Medulla oblongata (tissue), 1 donor: ENCODE results near the gene OXLD1.
"Not testable (repeated sequence)": the region's sequence is repeated elsewhere in the genome, so short reads cannot be mapped to it uniquely, and the experiment has no call there.

Source experiments
- DNase-seq: peaks from one replicate; pipeline ENCODE4 v3.0.0-alpha.2; 2015; ENCODE audit errors: extremely low spot score

OXLD1 gene

DNA sequence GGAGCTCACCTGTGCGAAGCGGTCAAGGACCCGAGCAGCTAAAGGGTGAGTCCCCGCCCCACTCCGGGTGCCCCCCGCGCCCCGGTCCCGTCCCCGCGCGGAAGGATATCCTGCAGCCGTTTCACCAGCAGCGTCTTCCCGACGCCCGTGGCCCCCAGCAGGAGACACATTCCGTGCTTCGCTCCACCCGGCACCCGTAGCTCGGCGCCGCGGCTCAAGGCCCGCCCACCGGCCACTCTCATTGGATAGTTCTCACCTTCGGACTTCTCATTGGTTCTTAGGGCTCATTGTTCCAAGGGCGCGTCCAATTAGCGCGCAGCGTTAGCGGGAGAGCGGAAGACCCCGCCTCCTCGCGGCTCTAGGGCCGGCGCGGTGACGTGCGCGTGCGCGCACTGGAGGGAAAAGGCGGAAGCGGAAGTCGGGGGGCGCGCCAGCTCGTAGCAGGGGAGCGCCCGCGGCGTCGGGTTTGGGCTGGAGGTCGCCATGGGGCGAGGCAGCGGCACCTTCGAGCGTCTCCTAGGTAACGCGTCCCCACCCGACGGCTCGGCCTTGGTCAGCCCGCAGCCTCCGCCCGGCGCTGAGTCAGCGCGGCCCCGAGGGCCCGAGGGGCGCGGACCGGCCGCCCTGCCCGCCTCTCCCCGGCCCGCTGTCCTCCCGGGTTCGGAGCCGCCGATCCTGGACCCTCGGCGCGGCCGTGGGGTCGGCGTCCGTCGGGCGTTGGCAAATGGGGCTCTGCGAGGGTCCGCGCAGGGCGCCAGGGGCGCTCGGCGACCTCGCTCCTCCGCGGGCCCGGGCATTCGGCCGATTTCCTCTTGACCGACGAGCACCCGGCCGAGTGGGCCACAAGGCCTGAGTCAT is 17.4 kb upstream of the OXLD1 start, which contains the start of the genes ARL16 and HGS:
Gene ARL16 (minus strand): TSS at position 214 of the 858 bp plus-strand sequence. CDS start 44 bp downstream, at position 170.
Gene HGS (plus strand): TSS at position 428 of the 858 bp plus-strand sequence. CDS start 56 bp downstream, at position 484.
- DNase-seq: peak; percentile 99

DNA sequence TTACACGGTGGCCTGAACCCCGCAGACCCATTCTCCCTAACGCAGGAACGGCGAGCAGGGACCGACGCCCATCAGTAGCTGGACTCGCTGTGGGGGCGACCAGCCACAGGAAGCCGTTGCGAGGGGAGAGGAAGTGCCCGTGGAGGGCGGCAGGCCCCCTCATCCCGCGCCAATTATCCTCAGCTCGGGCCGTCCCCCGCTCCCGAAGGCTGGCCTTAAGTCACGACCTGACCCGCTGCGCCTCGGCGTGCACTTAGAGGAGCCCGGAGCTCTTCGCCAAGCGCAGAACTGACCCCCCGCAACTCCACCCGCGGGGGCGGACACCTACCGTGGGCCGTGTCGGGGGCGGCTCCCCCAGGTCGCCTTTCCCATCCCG is 16.8 kb upstream of the OXLD1 start:
- DNase-seq: no peak

DNA sequence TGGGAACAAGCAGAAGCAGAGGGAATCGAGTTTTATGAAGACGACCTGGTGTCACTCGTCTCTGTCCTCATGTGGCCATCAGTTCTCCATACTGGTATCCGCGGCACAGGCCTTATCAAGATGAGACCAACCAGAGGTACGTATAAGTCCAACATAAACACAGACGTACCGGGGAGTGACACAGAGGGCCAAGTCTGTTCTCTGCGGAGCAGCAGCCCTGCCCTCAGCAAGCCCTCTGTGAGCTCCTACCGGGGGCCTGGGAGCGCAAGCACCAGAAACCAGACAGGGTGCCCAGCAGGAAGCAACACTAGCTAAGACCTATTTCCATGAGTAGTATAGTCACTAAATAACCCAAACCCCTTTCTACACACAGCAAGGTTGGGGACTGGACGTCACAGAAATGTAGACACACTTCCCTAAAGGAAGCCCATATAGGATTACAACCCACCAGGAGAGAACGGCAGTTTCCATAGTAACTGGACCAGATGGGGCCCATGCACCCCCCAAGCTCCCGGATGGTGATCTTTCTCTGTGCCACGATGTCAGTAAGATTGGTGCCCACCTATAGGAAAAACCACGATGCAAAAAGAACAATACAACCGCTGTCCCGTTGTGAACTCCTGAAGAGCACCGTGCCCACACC is 16.3 kb upstream of the OXLD1 start:
- DNase-seq: no peak

DNA sequence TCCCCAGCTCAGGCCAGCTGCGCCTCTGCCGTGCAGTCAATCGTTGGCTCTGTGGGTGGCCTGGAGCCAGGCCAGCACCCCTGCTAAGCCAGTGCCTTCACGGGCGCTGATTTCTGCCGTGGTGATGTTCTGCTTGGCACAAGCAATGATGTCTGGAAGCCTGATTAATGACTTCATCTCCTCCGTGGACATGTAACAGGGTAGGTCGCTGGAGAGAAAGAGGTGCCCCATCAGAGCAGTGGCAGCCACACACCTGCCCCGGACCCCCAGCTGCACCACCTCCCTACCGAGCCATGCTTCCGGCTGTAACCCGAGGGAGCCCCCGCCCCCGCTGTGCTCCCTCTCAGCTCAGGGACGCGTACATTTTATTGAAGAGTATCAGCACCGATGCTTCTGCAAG is 15.3 kb upstream of the OXLD1 start:
- DNase-seq: no peak

DNA sequence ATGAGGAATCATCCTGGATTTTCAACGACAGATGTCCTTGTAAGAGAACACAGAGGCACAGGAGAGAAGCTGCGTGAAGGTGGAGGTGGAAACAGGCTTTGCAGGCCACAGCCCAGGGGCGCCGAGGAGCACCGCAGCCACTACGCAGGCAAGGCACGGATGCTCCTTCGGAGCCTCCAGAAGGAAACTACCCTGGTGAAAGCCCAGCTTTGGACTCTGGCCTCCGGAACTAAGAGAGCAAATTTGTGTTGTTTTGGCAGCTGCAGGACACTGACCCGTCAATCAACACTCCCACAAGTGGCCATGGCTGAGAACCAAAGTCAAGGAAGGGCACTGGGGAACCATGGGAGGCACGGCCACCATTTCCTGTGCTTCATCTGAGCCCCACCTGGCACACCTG is 13.7 kb upstream of the OXLD1 start:
- DNase-seq: no peak

DNA sequence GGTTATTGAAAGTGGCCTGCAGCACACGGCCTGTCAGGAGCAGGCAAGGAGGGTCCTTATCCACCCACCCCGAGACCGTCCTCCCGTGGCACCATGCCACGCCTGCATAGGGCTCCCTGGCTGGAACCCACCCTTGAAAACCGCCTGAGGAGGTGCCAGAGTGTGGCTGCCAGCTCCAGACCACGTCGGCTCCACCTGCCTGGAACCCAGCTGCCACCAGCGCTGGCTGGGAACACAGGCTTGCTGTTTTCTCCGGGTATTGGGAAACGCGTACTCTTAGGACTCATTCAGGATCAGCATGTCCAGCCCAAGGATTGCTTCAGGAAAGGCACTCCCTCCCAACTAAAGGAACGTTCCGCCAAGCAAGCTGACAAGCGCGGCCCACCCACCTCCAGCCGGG is 10.5 kb upstream of the OXLD1 start:
- no peak for DNase-seq

DNA sequence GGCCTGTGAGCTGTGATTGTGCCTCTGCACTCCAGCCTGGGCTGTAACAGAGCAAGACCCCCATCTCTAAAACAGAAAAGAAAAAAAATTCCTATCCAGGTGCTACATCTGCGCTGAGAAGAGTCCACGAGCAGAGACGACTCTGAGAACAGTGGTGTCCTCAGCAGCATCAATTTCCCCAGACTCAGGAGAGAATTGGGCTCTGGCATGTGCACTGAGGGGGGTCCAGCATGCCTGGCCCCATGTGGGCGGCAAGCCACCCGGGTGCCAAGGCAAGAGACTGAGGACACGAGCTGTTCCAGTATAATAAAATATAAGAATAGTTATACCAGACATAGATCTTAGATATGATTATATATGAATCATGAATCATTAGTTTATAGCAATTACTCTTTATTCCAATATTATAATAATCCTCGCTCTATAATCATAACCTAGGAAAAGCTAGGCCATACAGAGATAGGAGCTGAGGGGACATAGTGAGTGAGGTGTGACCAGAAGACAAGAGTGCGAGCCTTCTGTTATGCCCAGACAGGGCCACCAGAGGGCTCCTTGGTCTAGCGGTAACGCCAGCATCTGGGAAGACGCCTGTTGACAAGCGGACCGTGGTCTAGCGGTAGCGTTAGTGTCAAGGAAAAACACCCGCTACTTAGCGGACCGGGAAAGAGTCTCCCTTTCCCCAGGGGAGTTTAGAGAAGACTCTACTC is 9.3 kb upstream of the OXLD1 start:
- not testable (repeated sequence) for DNase-seq

DNA sequence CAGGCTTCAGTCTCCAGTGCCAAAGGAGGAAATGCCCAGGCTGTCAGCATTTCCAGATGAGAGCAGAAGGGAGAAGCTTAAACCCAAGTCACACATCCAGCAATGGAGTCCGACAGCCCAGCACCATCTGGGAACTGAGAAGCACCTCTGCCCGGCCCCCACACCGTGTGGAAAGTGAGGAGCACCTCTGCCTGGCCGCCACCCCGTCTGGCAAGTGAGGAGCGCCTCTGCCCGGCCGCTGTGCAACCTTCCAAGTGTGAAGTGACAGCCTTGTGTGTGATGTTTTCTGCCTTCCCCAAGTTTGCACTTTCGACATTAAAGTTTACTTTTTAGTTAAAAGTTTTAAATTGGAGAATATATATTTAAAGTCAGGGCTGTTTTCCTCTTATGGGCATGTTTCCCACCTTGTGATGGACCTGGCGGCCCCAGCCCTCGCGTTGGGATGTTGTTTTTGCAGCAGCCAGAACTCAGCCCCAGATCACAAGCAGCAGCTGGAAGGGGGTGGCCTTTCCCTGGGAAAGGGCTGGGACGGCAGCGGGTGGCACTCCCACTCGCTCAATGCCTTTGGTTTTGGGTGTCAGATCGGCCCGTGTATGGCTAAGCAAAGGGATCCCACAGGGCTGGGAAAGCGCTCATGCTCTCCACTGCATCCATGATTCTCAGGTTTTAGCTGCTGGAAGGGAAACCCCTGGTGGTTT is 7.3 kb upstream of the OXLD1 start:
- DNase-seq: no peak

DNA sequence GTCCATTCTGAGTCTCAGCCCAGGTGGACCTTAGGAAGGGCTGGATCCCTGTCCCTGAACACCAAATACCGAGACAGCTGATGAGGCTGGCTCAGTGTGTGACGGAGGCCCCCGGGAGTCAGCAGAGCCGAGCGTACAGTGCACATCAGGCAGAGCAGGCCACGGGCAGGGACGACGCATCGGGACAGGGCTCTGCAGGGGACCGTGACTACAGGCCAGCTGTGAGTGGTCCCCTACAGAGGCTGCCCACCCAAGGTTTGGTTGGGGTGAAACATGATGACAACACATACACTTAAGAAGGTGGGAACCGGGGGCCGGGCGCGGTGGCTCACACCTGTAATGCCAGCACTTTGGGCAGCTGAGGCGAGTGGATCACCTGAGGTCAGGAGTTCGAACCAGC is 6.5 kb upstream of the OXLD1 start:
- DNase-seq: no peak

DNA sequence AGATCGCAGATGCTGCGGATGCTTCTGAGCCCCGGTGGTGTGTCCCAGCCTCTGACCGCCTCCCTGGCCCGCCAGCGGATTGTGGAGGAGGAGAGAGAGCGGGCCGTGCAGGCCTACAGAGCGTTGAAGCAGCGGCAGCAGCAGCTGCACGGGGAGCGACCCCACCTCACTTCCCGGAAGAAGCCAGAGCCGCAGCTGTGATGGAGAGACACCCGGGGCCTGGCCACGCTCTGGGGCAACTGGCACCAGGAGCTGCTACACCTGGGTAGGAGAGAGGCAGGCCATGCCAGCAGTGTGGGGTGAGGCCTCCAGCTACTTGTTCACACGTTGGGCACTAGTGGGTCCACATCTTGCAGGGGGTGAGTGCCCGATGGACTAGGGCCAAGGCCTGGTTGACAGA is 6.1 kb upstream of the OXLD1 start:
- no peak for DNase-seq

DNA sequence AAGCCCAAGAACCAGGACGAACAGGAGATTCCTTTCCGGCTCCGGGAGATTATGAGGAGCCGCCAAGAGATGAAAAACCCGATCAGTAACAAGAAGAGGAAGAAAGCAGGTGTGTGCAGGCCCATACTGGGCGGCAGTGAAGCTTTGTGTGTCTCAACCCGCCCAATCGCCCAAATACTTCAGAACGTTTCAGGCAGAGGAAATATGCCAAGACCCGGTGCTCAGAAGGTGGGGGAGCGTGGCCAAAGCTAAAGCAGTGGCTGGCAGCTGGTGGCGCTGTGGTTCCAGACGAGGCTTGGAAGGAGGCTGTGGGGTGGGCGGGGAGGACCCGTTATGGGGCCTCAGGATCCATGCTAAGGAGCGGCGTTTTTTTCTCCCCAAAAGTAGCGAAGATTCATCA is 1.3 kb upstream of the OXLD1 start:
- no peak for DNase-seq

DNA sequence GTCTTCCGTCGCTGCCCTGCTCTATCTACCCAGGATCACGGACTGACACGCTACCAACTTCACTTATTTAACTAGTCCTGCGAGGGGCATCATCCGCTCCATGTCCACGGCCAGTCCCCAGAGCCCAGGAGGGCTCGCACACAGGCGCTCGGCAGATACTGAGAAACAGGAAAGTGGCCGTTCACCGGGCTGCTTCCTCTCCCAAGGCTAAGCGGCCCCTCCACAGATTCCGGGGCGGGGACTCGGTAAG is 388 bp downstream of the OXLD1 start:
- DNase-seq: no peak

DNA sequence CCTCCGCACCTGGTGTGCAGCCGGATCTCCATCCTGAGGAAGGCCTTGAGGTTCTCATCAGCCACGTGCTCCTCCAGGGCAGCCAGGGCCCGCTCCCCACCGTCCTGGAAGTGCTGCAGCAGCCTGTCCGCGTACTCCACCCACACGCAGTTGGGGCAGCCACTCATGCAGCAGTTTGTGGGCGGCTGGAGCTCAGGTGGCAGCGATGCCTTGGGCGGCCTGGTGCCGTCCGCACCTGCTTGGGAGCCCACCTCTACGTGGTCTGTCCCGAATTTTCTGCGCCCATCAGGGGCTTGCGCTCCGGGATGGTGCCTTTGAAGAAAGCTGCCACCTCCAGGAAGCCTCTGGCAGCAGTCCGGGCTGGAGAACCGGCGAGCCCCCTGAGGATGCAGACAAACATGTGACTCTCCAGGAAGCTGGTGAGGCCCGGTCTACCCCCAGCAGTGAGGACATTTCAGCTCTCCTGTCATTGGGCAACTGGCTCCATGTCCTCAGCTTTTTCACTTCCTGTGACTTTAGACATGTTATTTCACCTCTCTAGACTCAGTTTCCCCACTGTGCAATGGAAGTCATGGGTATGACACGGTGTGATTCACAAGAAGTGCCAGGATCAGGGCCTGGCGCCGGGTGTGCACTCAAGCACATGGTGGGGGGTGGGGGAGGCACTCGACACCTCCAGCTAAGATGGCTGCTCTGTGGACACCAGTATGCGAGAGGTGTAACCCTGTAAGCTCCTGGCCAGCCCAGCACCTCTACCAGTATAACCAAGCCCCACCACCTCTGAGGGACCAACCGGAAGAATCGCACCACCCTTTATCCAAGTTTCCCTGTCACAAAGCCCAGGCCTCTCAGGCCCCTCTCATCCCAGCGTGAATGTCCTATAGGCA is 957 bp downstream of the OXLD1 start:
- no peak for DNase-seq

DNA sequence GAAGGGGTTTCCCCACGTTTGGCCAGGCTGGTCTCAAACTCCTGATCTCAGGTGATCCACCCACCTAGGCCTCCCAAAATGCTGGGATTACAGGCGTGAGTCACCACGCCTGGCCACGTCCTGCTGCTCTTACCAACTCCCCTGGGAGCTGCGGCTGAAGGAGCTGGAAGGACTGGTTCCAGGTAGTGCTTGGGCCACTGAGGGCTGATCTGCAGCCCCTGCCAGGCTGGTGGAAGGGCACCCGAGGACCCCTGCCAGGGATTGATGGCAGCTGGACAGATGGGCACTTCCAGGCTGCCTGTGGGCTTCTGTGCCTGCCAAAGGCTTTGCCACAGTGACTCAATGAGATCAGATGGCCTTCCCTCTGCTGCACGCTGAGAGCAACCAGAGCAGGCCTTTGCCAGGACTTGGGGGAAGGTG is 2.3 kb downstream of the OXLD1 start:
- no peak for DNase-seq

DNA sequence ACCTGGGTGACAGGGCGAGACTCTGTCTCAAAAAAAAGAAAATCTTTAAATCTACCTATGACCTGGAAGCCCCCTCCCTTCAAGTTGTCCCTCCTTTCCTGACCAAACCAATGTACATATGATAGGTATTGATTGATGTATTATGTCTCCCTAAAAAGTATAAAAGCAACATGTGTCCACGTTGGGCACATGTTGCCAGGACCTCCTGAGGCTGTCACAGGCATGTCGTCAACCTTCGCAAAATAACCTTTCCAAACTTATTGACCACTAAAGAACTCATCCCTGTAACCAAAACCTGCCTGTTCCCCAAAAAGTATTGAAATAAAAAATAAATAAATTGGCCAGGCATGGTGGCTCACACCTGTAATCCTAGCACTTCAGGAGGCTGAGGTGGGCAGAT is 4.4 kb downstream of the OXLD1 start:
- DNase-seq: no peak

DNA sequence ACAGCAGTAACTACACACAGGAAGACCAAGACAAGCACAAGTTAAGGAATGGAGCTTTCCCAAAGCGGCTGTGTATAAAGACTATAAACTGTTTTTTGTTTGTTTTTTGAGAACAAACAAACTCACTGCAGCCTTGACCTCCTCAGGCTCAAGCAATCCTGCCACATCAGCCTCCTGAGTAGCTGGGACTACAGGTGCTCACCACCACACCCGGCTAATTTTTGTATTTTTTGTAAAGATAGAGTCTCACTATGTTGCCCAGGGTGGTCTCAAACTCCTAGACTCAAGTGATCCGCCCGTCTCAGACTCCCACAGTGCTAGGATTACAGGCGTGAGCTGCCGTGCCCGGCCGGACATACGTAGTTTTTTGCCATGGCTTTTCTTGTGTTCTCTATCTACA is 6.0 kb downstream of the OXLD1 start:
- no peak for DNase-seq

DNA sequence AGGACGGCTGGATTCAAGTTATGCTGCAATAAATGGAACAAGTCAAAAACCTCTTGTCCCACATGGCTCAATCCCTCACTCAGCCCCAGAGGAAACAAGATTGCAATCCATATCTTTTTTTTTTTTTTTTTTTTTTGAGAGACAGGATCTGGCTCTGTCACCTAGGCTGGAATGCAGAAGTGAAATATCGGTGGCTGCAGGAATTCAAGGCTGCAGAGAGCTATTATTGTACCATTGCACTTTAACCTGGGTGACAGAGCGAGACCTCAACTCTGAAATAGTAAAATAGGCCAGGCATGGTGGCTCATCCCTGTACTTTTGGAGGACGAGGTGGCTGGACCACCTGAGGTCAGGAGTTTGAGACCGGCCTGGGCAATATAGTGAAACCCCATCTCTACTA is 7.4 kb downstream of the OXLD1 start:
- no peak for DNase-seq

DNA sequence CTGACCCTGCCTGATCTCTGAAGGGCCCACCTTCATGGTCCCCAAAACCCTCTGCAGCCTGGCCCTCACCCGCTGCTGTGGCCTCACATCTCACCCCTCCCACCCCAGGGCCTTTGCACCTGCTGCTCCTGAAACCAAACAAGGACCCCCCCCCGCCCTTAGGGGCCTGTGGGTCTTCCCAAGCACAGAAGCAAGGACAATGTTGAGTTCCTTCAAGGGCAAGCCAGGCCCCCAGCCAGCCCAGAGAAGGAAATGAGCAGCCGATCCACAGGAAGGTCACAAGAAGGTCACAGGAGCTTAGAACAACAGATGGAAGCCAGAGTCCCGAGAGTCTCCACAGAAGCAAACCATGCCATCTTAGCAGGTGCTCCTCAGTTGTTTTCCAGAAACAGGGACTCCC is 9.6 kb downstream of the OXLD1 start:
- no peak for DNase-seq

DNA sequence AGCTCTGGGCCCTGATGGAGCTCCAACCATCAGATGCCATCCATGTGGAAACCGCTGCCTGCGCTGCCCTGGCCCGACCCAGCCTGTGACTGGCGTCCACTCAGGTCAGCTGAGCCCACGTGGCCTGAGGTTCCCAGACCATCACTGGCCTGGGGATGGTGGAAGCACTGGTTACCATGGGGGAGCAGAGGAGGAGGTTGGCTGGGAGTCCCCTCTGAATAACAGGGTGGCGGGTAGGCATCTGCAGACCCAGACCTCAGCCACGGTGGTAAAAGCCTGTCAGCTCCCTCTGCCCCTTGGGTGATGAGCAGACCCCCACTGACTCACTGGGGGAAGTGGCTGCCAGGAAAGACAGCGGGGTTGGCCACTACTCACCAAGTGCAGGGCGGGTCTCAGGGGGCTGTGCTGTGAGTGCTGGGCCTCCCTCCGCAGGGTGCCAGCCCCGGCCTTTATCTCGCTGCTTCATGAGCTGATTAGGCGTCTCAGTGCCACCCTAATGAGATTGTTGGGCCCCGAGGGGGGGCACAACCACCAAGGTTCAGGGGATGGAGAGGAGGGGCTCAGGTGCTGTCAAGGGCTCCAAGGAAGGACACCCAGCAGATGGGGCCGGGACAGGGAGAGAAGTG is 10.2 kb downstream of the OXLD1 start, which contains the start of gene PDE6G:
Gene PDE6G (minus strand): TSS at position 425 of the 626 bp plus-strand sequence. CDS start 3,237 bp downstream, outside the sequence.
- DNase-seq: no peak

DNA sequence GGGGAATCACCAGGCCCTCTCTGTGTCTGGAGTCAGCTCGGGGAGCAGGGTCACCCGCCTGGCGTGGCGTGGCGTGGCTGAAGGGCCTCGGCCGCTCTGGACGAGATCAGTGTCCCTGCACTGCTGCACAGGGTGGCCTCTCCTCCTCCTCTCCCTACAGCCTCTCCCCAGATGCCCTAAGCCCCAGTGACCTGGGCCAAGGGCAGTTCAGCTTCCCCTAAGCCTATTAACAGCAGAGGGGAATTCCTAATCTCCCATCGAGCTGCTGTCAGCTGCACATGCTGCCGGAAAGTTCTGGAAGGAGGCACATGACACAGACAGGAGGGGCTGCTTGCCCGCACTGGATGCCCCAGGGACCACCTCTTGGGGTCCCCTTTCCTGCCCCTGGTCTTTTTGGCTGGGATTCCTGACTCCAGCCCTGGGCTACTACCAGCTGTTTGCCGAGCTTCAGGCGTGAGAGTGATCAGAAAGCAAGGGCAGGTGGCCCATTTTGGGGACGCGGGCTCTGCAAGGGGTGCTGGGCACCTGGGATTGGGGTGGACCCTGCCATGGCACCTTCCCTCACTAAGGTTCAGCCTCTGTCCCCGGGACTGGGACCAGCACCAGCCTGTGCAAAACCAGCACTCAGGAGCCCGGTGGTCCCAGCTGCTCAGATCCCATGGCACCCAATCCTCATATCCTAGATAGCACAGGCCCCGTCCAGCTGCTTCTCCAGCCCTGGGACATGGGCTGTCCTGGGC is 10.9 kb downstream of the OXLD1 start:
- DNase-seq: no peak
